ENCODE measurements around the gene TRPV5.
A peak's percentile ranks its signal among the peaks of the same experiment; 100 is the strongest.

Gene TRPV5

GRCh38 chr7:142883571-142884285, 49.8 kb downstream of the TRPV5 start:
- no peak for DNase-seq

- DNase-seq = no peak
Observed at GRCh38 chr7:142883145-142883544, 50.4 kb downstream of the TRPV5 start.

- no peak for DNase-seq
Observed at GRCh38 chr7:142882338-142882678, 51.2 kb downstream of the TRPV5 start.

- DNase-seq = no peak
Observed at GRCh38 chr7:142881586-142882337, 51.8 kb downstream of the TRPV5 start.

- DNase-seq = peak; percentile 58
Observed at GRCh38 chr7:142880876-142881505, 52.6 kb downstream of the TRPV5 start.

GRCh38 chr7:142879060-142879459, 54.5 kb downstream of the TRPV5 start:
- no peak for DNase-seq

- no peak for DNase-seq
Observed at GRCh38 chr7:142878315-142878714, 55.2 kb downstream of the TRPV5 start.

- no peak for DNase-seq
Observed at GRCh38 chr7:142876991-142877910, 56.3 kb downstream of the TRPV5 start.

- no peak for DNase-seq
Observed at GRCh38 chr7:142876236-142876960, 57.1 kb downstream of the TRPV5 start.

GRCh38 chr7:142875456-142875855, 58.1 kb downstream of the TRPV5 start:
- no peak for DNase-seq

- no peak for DNase-seq
Observed at GRCh38 chr7:142874837-142875236, 58.7 kb downstream of the TRPV5 start.

- no peak for DNase-seq
Observed at GRCh38 chr7:142874409-142874808, 59.1 kb downstream of the TRPV5 start.

- DNase-seq = no peak
Observed at GRCh38 chr7:142873871-142874270, 59.7 kb downstream of the TRPV5 start.

- peak; percentile 33 for DNase-seq
Observed at GRCh38 chr7:142873281-142873784, 60.2 kb downstream of the TRPV5 start.

- no peak for DNase-seq
Observed at GRCh38 chr7:142872106-142872675, 61.4 kb downstream of the TRPV5 start.

GRCh38 chr7:142871260-142872105, 62.1 kb downstream of the TRPV5 start:
- DNase-seq = no peak

GRCh38 chr7:142870566-142871259, 62.8 kb downstream of the TRPV5 start:
- no peak for DNase-seq

- DNase-seq = no peak
Observed at GRCh38 chr7:142870147-142870559, 63.4 kb downstream of the TRPV5 start.

- DNase-seq = no peak
Observed at GRCh38 chr7:142869434-142869833, 64.1 kb downstream of the TRPV5 start.

GRCh38 chr7:142868986-142869415, 64.5 kb downstream of the TRPV5 start:
- no peak for DNase-seq

Data from CD4-positive, alpha-beta T cell treated with Interleukin-6 for 4 hours (primary cell).